Endothelial cell of umbilical vein (primary cell): ENCODE results near the gene RAD23B.

Experiments used
- EZH2 ChIP-seq: IDR thresholded peaks from 2 replicates; pipeline ENCODE4 v1.6.1; 2012; ENCODE audit warnings: borderline replicate concordance, low read depth, mild to moderate bottlenecking, moderate library complexity, low read length, inconsistent platforms; ENCODE audit not compliant: severe bottlenecking
- MYC ChIP-seq: IDR thresholded peaks from one replicate; pipeline ENCODE4 v1.6.1; 2011; ENCODE audit warnings: mild to moderate bottlenecking, low read depth, low read length
- TF ChIP-seq, protein P1 (sequence below), 2 donors: IDR thresholded peaks; 1 replicate in 1 of 2; 2 replicates in 1 of 2; pipeline ENCODE4 v1.5.1; 2011; ENCODE audit warnings: low read length in 2 of 2, mild to moderate bottlenecking in 2 of 2, moderate library complexity in 2 of 2, control low read depth in 1 of 2, inconsistent platforms in 1 of 2, low read depth in 1 of 2; ENCODE audit not compliant: insufficient read depth in 1 of 2; ENCODE audit errors: extremely low read depth in 1 of 2

DNA sequence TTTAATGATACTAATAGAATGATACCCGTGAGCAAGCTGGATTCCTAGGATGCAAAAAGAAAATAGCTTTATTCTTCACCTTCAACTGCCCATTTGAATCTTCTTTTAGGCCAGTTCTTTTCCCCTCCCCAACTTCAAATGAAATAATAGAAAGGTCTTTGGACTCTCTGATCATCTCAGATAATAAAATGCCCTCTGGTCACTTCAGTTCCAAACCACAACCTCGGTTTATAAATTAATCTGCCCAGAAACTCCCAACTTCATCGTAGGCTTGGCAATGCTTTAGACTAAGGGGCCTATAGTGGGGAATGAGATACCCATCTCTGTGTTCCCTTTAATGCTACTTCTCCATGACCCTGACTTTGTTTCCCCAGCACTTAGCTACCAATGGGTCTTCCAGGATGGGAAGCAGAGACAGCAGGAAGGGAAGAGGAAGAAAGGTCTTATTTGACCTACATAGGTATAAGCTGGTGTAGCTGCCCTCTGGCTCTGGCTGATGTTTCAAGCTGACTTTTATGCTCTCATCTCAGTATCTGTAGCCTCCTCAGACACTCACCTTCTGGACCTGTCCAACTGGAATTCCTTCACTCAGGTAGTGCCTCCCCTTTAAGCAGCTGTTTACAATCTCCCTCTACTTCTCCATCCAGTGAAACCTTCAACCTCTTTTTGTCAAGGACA lies 47.2 kb upstream of the RAD23B start:
- TF ChIP-seq, protein P1, sequence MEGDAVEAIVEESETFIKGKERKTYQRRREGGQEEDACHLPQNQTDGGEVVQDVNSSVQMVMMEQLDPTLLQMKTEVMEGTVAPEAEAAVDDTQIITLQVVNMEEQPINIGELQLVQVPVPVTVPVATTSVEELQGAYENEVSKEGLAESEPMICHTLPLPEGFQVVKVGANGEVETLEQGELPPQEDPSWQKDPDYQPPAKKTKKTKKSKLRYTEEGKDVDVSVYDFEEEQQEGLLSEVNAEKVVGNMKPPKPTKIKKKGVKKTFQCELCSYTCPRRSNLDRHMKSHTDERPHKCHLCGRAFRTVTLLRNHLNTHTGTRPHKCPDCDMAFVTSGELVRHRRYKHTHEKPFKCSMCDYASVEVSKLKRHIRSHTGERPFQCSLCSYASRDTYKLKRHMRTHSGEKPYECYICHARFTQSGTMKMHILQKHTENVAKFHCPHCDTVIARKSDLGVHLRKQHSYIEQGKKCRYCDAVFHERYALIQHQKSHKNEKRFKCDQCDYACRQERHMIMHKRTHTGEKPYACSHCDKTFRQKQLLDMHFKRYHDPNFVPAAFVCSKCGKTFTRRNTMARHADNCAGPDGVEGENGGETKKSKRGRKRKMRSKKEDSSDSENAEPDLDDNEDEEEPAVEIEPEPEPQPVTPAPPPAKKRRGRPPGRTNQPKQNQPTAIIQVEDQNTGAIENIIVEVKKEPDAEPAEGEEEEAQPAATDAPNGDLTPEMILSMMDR (IDR thresholded peaks at IDR 0.05; ENCODE audit: extremely low read depth in 1 of 2, insufficient read depth in 1 of 2, low read depth in 1 of 2, low read length in 2 of 2), result no peak
- TF ChIP-seq EZH2 (no peak), MYC (no peak)
